GM19467 (cell line): Measurements from ENCODE around the gene ENPEP.
A peak's percentile ranks its signal among the peaks of the same experiment; 100 is the strongest.

Experiments
- ATAC-seq: cut with Tn5 transposase; IDR thresholded peaks from one replicate; pipeline ENCODE4 v1.9.1; 2021; ENCODE audit warnings: mild to moderate bottlenecking, moderate library complexity; ENCODE audit not compliant: unreplicated experiment

ENPEP gene

GRCh38 chr4:110597582-110597981 lies 121.6 kb downstream of the ENPEP start:
- no peak for ATAC-seq

- no peak for ATAC-seq
These were observed 126.1 kb downstream of the ENPEP start for GRCh38 chr4:110602061-110602460.

GRCh38 chr4:110605077-110605476 lies 129.1 kb downstream of the ENPEP start:
- ATAC-seq: no peak

GRCh38 chr4:110609044-110609750 lies 133.2 kb downstream of the ENPEP start:
- ATAC-seq: no peak

GRCh38 chr4:110610620-110610939 lies 134.6 kb downstream of the ENPEP start:
- ATAC-seq: no peak

- peak; percentile 78 for ATAC-seq
These were observed 135.2 kb downstream of the ENPEP start for GRCh38 chr4:110610940-110611831.

GRCh38 chr4:110611968-110612447 lies 136.1 kb downstream of the ENPEP start:
- no peak for ATAC-seq

- ATAC-seq: no peak
These were observed 136.8 kb downstream of the ENPEP start for GRCh38 chr4:110612631-110613269.

GRCh38 chr4:110613745-110614144 lies 137.8 kb downstream of the ENPEP start:
- no peak for ATAC-seq

- ATAC-seq: no peak
These were observed 138.4 kb downstream of the ENPEP start for GRCh38 chr4:110614173-110614963.
